CD14-positive monocyte (primary cell): ENCODE results near the gene CCS. TPM values are rescaled to one million over a fixed set of nuclear protein-coding genes. Genes with fewer than 3 reads are reported as not detected.

Experiments used
- DNase-seq, 3 donors: peaks; one replicate each; pipeline ENCODE4 v3.0.0-alpha.2; 2011 to 2022
- H2AFZ ChIP-seq: 2 replicates; pipeline ENCODE4 v1.6.0; 2012; ENCODE audit warnings: mild to moderate bottlenecking, low read depth, low read length, inconsistent platforms; ENCODE audit not compliant: insufficient read depth, poor library complexity, severe bottlenecking
- H3K27ac ChIP-seq, 2 donors: 1 replicate in 1 of 2; 2 replicates in 1 of 2; pipeline ENCODE4 v1.5.1; 2012 to 2013; ENCODE audit warnings: low read length in 2 of 2, control low read depth in 1 of 2, inconsistent platforms in 1 of 2, low read depth in 1 of 2, mild to moderate bottlenecking in 1 of 2
- H3K27me3 ChIP-seq, 2 donors: one replicate each; pipeline versions ENCODE4 v1.6.0 to v1.6.1; 2011 to 2013; ENCODE audit warnings: low read length in 2 of 2; ENCODE audit not compliant: control insufficient read depth in 2 of 2, insufficient read depth in 2 of 2
- H3K36me3 ChIP-seq, 2 donors: replicated peaks in 1 of 2; 1 replicate in 1 of 2; 2 replicates in 1 of 2; pipeline versions ENCODE4 v1.5.1 to v1.6.1; 2012 to 2013; ENCODE audit warnings: low read length in 2 of 2, control low read depth in 1 of 2, inconsistent platforms in 1 of 2, mild to moderate bottlenecking in 1 of 2; ENCODE audit not compliant: insufficient read depth in 2 of 2, control insufficient read depth in 1 of 2
- H3K4me1 ChIP-seq, 2 donors: 1 replicate in 1 of 2; 2 replicates in 1 of 2; pipeline versions ENCODE4 v1.5.1 to v1.6.1; 2012 to 2013; ENCODE audit warnings: low read length in 2 of 2, control low read depth in 1 of 2, inconsistent platforms in 1 of 2, mild to moderate bottlenecking in 1 of 2, moderate library complexity in 1 of 2; ENCODE audit not compliant: insufficient read depth in 2 of 2, control insufficient read depth in 1 of 2
- H3K4me2 ChIP-seq: replicated peaks from 2 replicates; pipeline ENCODE3; 2012; ENCODE audit warnings: low read length, moderate library complexity, mild to moderate bottlenecking; ENCODE audit not compliant: poor library complexity, severe bottlenecking; ENCODE audit errors: extremely low read depth
- H3K4me3 ChIP-seq, 3 experiments: fragments of 200-600 bp in 1 of 3; sonication (generic) in 1 of 3; replicated peaks in 1 of 3; 1 replicate in 2 of 3; 2 replicates in 1 of 3; pipeline ENCODE4 v1.5.1; 2011 to 2013; ENCODE audit warnings: low read length in 3 of 3, mild to moderate bottlenecking in 3 of 3, control low read depth in 2 of 3, low read depth in 2 of 3, inconsistent platforms in 1 of 3, moderate library complexity in 1 of 3
- H3K79me2 ChIP-seq: 2 replicates; pipeline ENCODE4 v1.6.0; 2012; ENCODE audit warnings: mild to moderate bottlenecking, control low read depth, inconsistent platforms, low read length, moderate library complexity; ENCODE audit not compliant: insufficient read depth
- H3K9ac ChIP-seq: 2 replicates; pipeline ENCODE4 v1.6.0; 2017; ENCODE audit warnings: low read length, mild to moderate bottlenecking; ENCODE audit not compliant: insufficient read depth, poor library complexity, severe bottlenecking
- H3K9me3 ChIP-seq, 2 donors: replicated peaks in 1 of 2; 1 replicate in 1 of 2; 2 replicates in 1 of 2; pipeline versions ENCODE4 v1.5.1 to v1.6.1; 2012 to 2013; ENCODE audit warnings: low read length in 2 of 2, control low read depth in 1 of 2; ENCODE audit not compliant: control insufficient read depth in 1 of 2, insufficient read depth in 1 of 2
- H4K20me1 ChIP-seq: 2 replicates; pipeline ENCODE4 v1.6.0; 2012; ENCODE audit warnings: mild to moderate bottlenecking, low read length, control low read depth, moderate library complexity; ENCODE audit not compliant: insufficient read depth
- H3K27ac Mint-ChIP-seq, 7 donors: one replicate each; pipeline ENCODE4 v1.8.0; 2020; ENCODE audit warnings: mild to moderate bottlenecking in 7 of 7, mixed read lengths in 7 of 7, moderate library complexity in 6 of 7, inconsistent platforms in 2 of 7
- H3K27me3 Mint-ChIP-seq, 3 donors: one replicate each; pipeline ENCODE4 v1.8.0; 2021 to 2022; ENCODE audit warnings: low read depth in 3 of 3, mild to moderate bottlenecking in 3 of 3, mixed read lengths in 3 of 3, moderate library complexity in 3 of 3, inconsistent platforms in 1 of 3
- H3K36me3 Mint-ChIP-seq, 2 donors: one replicate each; pipeline ENCODE4 v1.8.0; 2020; ENCODE audit warnings: mixed read lengths in 2 of 2, inconsistent platforms in 1 of 2, mild to moderate bottlenecking in 1 of 2
- H3K4me1 Mint-ChIP-seq: one replicate; pipeline ENCODE4 v1.8.0; 2020; ENCODE audit warnings: mild to moderate bottlenecking, mixed read lengths
- H3K4me3 Mint-ChIP-seq, 2 donors: one replicate each; pipeline ENCODE4 v1.8.0; 2020; ENCODE audit warnings: mild to moderate bottlenecking in 2 of 2, mixed read lengths in 2 of 2, moderate library complexity in 1 of 2
- H3K9me3 Mint-ChIP-seq, 7 donors: one replicate each; pipeline ENCODE4 v1.8.0; 2020 to 2022; ENCODE audit warnings: mixed read lengths in 7 of 7, mild to moderate bottlenecking in 6 of 7, moderate library complexity in 6 of 7, inconsistent platforms in 2 of 7
- WGBS: methylation state at CpG from one replicate; pipeline ENCODE4 v1.1.5; 2013; ENCODE audit warnings: missing lambda C conversion rate; ENCODE audit not compliant: insufficient coverage; 5-methylcytosine and 5-hydroxymethylcytosine counted together
- intact Hi-C, 2 donors: fragments of 100-400 bp; cut with micrococcal nuclease; formaldehyde crosslinking; loops; one replicate each; pipeline versions ENCODE4 v1.15.0 to v1.15.1; 2023
- polyA plus RNA-seq, 3 donors: library from polyadenylated mRNA; depleted of rRNA in 1 of 3; unstranded in 2 of 3; stranded (reverse) in 1 of 3; fragments of 300-500 nt in 2 of 3; fragments of >200 nt in 1 of 3; fragmentation: Illumina TruSeq in 2 of 3; gene quantifications; 1 replicate in 2 of 3; 2 replicates in 1 of 3; pipeline ENCODE4 v1.2.3, GENCODE V29; 2012 to 2021
- TF ChIP-seq, protein P1 (sequence below): fragments of 200-600 bp; IDR thresholded peaks from one replicate; pipeline ENCODE4 v1.8.0; 2022; ENCODE audit warnings: antibody characterized with exemption, mild to moderate bottlenecking

Gene CCS
- polyA plus RNA-seq, 3 donors: 26.9 to 67.9 (median 37.0) TPM

DNA sequence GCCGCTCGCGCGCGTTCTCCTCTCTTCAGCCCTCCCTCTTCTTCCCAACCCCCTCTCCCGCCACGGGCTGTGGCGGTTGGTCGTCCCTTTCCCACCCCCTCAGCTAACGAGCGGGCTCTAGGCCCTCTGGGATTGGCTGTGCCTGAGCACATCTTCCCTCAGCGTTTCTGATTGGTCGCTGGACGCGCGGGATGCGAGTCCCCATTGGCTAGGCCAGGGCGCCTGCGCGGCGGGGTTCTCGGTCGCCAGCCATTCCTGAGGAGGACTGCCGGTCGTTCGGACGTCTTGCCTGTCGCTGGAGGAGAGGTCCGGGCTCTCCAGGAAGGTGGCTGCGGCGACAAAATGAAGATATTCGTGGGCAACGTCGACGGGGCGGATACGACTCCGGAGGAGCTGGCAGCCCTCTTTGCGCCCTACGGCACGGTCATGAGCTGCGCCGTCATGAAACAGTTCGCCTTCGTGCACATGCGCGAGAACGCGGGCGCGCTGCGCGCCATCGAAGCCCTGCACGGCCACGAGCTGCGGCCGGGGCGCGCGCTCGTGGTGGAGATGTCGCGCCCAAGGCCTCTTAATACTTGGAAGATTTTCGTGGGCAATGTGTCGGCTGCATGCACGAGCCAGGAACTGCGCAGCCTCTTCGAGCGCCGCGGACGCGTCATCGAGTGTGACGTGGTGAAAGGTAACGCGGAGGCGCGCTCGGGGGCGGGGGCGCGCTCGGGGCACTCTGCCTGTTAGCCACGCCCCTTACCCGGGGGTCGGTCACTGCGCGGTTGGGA, 23.6 kb downstream of the CCS start, which contains the start of gene RBM14:
Gene RBM14 (plus strand): TSS at position 252 of the 776 bp plus-strand sequence. CDS start 91 bp downstream, at position 343.
- H4K20me1 ChIP-seq: peaks cover 46% of the 10 kb centered on the region
- H3K27me3 Mint-ChIP-seq: peaks cover 0 to 2% (median 2%) of the 10 kb centered on the region in 3 donors
- peak within 1 kb of the TSS; percentile 96 to 99 (median 98) for H3K27ac Mint-ChIP-seq
- no peaks in the 10 kb centered on the region for H3K9me3 ChIP-seq
- H3K9me3 Mint-ChIP-seq: peaks cover 0 to 3% (median 0%) of the 10 kb centered on the region in 7 donors
- H3K36me3 Mint-ChIP-seq: peaks cover under 1 to 15% of the 10 kb centered on the region in 2 donors
- H3K27me3 ChIP-seq: no peaks in the 10 kb centered on the region
- H3K4me1 ChIP-seq: peaks cover 32 to 38% of the 10 kb centered on the region in 2 donors
- under 1% methylated on average over 90 of the region's 90 CpGs for WGBS
- H3K27ac ChIP-seq: peak within 1 kb of the TSS; percentile 91 to 99
- TF ChIP-seq, protein P1, sequence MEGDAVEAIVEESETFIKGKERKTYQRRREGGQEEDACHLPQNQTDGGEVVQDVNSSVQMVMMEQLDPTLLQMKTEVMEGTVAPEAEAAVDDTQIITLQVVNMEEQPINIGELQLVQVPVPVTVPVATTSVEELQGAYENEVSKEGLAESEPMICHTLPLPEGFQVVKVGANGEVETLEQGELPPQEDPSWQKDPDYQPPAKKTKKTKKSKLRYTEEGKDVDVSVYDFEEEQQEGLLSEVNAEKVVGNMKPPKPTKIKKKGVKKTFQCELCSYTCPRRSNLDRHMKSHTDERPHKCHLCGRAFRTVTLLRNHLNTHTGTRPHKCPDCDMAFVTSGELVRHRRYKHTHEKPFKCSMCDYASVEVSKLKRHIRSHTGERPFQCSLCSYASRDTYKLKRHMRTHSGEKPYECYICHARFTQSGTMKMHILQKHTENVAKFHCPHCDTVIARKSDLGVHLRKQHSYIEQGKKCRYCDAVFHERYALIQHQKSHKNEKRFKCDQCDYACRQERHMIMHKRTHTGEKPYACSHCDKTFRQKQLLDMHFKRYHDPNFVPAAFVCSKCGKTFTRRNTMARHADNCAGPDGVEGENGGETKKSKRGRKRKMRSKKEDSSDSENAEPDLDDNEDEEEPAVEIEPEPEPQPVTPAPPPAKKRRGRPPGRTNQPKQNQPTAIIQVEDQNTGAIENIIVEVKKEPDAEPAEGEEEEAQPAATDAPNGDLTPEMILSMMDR: no peak
- H3K4me3 ChIP-seq: peak within 1 kb of the TSS; percentile 71 to 99 (median 82)
- H2AFZ ChIP-seq: peak within 1 kb of the TSS; percentile 93
- peak within 1 kb of the TSS; percentile 88 for H3K4me2 ChIP-seq
- peak within 1 kb of the TSS; percentile 94 to 98 for H3K4me3 Mint-ChIP-seq
- intact Hi-C loops: loop anchor here (2.0 kb wide), 2 partner anchors 22 to 24 kb away; partner anchors contain the start of genes CCDC87 (in 2 of the 2), CCS (in 2 of the 2) and RBM4 (in 1 of the 2)
- H3K79me2 ChIP-seq: peaks cover 64% of the 10 kb centered on the region
- DNase-seq: peak; percentile 98 to 99 (median 99)
- H3K36me3 ChIP-seq: peaks cover under 1 to 7% of the 10 kb centered on the region in 2 donors
- peak within 1 kb of the TSS; percentile 95 for H3K9ac ChIP-seq
- peaks cover 38% of the 10 kb centered on the region for H3K4me1 Mint-ChIP-seq

DNA sequence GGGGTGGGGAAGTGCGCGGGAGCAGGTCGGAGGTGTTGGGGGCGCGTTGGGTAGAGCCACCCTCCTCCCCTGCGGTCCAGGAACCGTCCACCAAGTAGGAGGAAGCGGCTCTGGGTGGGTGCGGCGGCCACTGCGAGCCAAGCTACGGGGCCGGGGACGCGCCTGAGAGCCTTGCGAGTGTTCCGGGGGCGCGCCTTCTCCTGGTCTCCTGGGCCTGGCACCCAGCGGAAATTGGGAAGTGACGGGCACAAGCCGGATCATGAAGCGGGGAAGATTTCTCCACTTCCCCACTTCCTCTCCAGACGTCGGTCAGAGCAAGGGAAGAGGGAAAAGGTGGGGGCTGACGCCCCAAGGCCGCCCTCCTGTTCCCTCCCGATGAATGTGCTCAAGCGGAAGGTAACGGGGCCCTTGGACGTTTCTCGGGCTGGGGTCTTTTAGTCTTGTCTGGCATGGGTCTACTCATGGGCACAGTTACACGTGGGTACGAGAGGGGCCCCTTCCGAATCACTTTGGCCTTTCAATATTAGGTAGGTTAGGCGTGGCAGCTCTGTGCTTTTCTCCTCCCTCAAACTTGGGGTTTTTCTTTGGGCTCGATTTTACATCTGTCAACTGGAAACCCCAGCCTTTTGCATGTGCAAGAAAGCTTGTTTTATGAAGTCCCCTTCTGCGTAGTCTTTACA, 24.3 kb downstream of the CCS start:
- no peaks in the 10 kb centered on the region for H3K9me3 ChIP-seq
- 0% methylated on average over 21 of the region's 38 CpGs for WGBS
- intact Hi-C loops: loop anchor here (2.0 kb wide), 2 partner anchors 22 to 24 kb away; partner anchors contain the start of genes CCDC87 (in 2 of the 2), CCS (in 2 of the 2) and RBM4 (in 1 of the 2)
- Mint-ChIP-seq H3K36me3 (peaks cover 3 to 22% of the 10 kb centered on the region in 2 donors), H3K4me3 (peak overlapping the region; percentile 94 to 98), H3K27ac (peak overlapping the region; percentile 96 to 99 (median 98)), H3K9me3 (peaks cover 0 to 3% (median 0%) of the 10 kb centered on the region in 7 donors), H3K27me3 (peaks cover 0 to 2% (median 0%) of the 10 kb centered on the region in 3 donors), H3K4me1 (peaks cover 40% of the 10 kb centered on the region)
- H3K9ac ChIP-seq: peak overlapping the region; percentile 95
- H4K20me1 ChIP-seq: peaks cover 53% of the 10 kb centered on the region
- peak overlapping the region; percentile 91 to 99 for H3K27ac ChIP-seq
- H3K27me3 ChIP-seq: no peaks in the 10 kb centered on the region
- peaks cover 32 to 38% of the 10 kb centered on the region in 2 donors for H3K4me1 ChIP-seq
- H3K4me3 ChIP-seq: peak overlapping the region; percentile 71 to 99 (median 82)
- peak; percentile 83 to 89 (median 89) for DNase-seq
- TF ChIP-seq, protein P1: no peak
- H2AFZ ChIP-seq: peak overlapping the region; percentile 93
- peaks cover 72% of the 10 kb centered on the region for H3K79me2 ChIP-seq
- H3K36me3 ChIP-seq: peaks cover 4 to 13% of the 10 kb centered on the region in 2 donors
- peak overlapping the region; percentile 88 for H3K4me2 ChIP-seq
